ENCODE results near the gene MS4A10. TPM values are rescaled to one million over a fixed set of nuclear protein-coding genes. Genes with fewer than 3 reads are reported as not detected.

MS4A10 gene
- total RNA-seq, 1 donor from 2014 or later, result not detected

- H3K4me3 ChIP-seq (ENCODE audit: low read depth, low read length), result no peak overlapping the region
- DNase-seq (ENCODE audit: low read depth), result no peak
- TF ChIP-seq CTCF (conservative IDR thresholded peaks at IDR 0.05; ENCODE audit: low read depth, low read length), result no peak
Observed at GRCh38 chr11:60795291-60795690, 10.2 kb downstream of the MS4A10 start.

- no peak for DNase-seq (ENCODE audit: low read depth)
- no peak for TF ChIP-seq CTCF (conservative IDR thresholded peaks at IDR 0.05; ENCODE audit: low read depth, low read length)
- H3K4me3 ChIP-seq (ENCODE audit: low read depth, low read length), result no peak overlapping the region
Observed at GRCh38 chr11:60797846-60798630, 12.9 kb downstream of the MS4A10 start.

- H3K4me3 ChIP-seq (ENCODE audit: low read depth, low read length), result no peak overlapping the region
- DNase-seq (ENCODE audit: low read depth), result no peak
- no peak for TF ChIP-seq CTCF (conservative IDR thresholded peaks at IDR 0.05; ENCODE audit: low read depth, low read length)
Observed at GRCh38 chr11:60798631-60799030, 13.5 kb downstream of the MS4A10 start.

GRCh38 chr11:60801194-60801593 is 16.1 kb downstream of the MS4A10 start:
- TF ChIP-seq CTCF (conservative IDR thresholded peaks at IDR 0.05; ENCODE audit: low read depth, low read length), result no peak
- no peak overlapping the region for H3K4me3 ChIP-seq (ENCODE audit: low read depth, low read length)
- DNase-seq (ENCODE audit: low read depth), result no peak

GRCh38 chr11:60803273-60803936 is 18.3 kb downstream of the MS4A10 start:
- no peak overlapping the region for H3K4me3 ChIP-seq (ENCODE audit: low read depth, low read length)
- no peak for TF ChIP-seq CTCF (conservative IDR thresholded peaks at IDR 0.05; ENCODE audit: low read depth, low read length)
- DNase-seq (ENCODE audit: low read depth), result no peak

- DNase-seq (ENCODE audit: low read depth), result no peak
- TF ChIP-seq CTCF (conservative IDR thresholded peaks at IDR 0.05; ENCODE audit: low read depth, low read length), result no peak
- H3K4me3 ChIP-seq (ENCODE audit: low read depth, low read length), result no peak overlapping the region
Observed at GRCh38 chr11:60809249-60809648, 24.1 kb downstream of the MS4A10 start.

Measured in epithelial cell of proximal tubule (primary cell).